ENCODE data around the gene ALPL.
A peak's percentile ranks its signal among the peaks of the same experiment; 100 is the strongest.

The ALPL gene

DNA sequence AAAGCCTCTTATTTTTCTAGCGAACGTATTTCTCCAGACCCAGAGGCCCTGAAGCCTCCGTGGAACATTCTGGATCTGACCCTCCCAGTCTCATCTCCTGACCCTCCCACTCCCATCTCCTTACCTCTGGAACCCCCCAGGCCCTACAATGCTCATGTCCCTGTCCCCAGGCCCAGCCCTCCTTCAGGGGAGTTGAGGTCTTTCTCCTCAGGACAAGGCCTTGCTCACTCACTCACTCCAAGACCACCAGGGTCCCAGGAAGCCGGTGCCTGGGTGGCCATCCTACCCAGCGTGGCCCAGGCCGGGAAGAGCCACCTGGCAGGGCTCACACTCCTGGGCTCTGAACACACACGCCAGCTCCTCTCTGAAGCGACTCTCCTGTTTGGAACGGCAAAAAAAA, 68.7 kb downstream of the ALPL start:
- no peak for TF ChIP-seq CTCF (IDR thresholded peaks at IDR 0.05; ENCODE audit: low read depth, low read length)
- no peak for DNase-seq (ENCODE audit: low read depth, low spot score)
- in situ Hi-C loops (cut with HindIII; ENCODE audit: low sequenced_read_pairs), result no loop called here
- no peak overlapping the region for H3K4me3 ChIP-seq (ENCODE audit: low read depth, low read length)

- no peak for TF ChIP-seq CTCF (IDR thresholded peaks at IDR 0.05; ENCODE audit: low read depth, low read length)
- in situ Hi-C loops (cut with HindIII; ENCODE audit: low sequenced_read_pairs), result no loop called here
- no peak overlapping the region for H3K4me3 ChIP-seq (ENCODE audit: low read depth, low read length)
- no peak for DNase-seq (ENCODE audit: low read depth, low spot score)
Observed at GRCh38 chr1:21579791-21580190, 70.6 kb downstream of the ALPL start.

DNA sequence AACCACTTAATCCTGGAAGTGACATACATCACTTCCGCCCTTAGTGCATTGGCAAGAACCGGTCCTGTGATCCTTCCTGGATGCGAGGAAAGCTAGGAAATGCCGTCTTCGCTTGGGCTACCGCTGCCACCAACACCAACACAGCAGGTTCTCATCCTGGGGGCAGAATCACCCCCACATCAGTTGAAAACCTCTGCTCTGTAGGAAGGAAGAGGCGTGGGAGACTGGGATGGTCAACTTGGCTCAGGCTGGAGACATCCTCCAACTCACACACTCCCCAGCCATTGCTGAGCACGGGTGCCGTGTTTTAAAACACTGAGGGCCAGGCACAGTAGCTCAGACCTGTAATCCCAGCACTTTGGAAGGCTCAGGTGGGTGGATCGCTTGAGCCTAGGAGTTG, 74.9 kb downstream of the ALPL start:
- no peak overlapping the region for H3K4me3 ChIP-seq (ENCODE audit: low read depth, low read length)
- no peak for TF ChIP-seq CTCF (IDR thresholded peaks at IDR 0.05; ENCODE audit: low read depth, low read length)
- no peak for DNase-seq (ENCODE audit: low read depth, low spot score)
- in situ Hi-C loops (cut with HindIII; ENCODE audit: low sequenced_read_pairs), result no loop called here

DNA sequence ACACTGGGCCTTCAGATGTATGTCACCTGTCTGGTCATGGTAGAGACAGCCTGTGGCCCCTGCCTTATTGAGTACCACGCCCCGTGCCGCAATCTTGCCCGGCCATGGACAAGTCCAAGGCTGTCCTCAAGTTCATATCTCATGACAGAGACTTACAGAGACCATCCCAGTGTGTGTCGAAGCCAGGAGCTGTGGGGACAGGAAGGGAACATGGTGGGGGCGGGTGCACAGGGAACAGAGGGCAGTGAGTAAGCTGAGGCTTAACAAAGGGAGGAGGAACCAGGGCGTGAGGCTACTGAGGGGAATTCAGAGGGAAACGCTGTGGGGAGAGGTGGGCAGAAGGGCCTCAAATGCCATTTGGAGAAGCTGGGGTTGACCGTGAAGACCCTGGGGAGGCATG, 75.8 kb downstream of the ALPL start:
- H3K4me3 ChIP-seq (ENCODE audit: low read depth, low read length), result no peak overlapping the region
- no peak for TF ChIP-seq CTCF (IDR thresholded peaks at IDR 0.05; ENCODE audit: low read depth, low read length)
- in situ Hi-C loops (cut with HindIII; ENCODE audit: low sequenced_read_pairs), result no loop called here
- DNase-seq (ENCODE audit: low read depth, low spot score), result no peak

- no peak for TF ChIP-seq CTCF (IDR thresholded peaks at IDR 0.05; ENCODE audit: low read depth, low read length)
- in situ Hi-C loops (cut with HindIII; ENCODE audit: low sequenced_read_pairs), result no loop called here
- peak; percentile 18 for DNase-seq (ENCODE audit: low read depth, low spot score)
- H3K4me3 ChIP-seq (ENCODE audit: low read depth, low read length), result no peak overlapping the region
Observed at GRCh38 chr1:21586222-21586621, 77.0 kb downstream of the ALPL start.

DNA sequence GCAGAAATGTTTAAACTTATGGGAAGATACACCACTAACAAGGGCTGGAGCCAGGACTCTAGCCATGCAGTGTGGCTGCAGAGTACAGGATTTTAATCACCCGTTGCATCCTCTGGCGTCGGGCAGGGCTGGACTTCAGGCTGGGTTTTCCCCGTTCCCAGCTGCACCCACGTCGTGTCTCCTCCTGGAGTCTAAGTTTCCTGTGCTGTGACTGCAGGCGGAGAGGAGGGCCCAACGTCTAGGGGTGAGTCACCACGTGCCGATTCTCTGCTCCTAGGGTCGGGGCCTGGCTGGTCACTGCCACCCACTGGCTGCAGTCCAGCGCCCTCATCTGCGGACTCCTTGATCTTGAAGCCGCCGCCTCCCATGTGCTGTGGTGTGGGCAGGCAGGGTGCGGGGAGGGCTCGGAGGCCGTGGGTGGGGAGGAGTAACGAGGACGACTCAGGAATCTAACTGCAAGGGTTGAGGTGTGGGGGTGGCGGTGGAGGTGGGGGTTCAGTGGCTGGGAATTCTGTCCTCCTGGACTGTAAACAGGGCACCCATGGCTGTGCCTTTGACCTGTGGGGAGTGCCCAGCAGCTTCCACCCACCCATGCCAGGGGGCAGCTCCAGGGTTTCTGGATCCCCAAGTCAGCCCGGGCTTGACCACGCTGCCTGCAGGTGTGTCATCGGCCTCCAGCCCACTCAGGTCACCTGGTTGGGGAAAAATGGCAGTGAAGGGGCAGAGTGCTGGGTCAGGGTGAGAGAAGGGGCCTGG, 77.8 kb downstream of the ALPL start:
- no peak overlapping the region for H3K4me3 ChIP-seq (ENCODE audit: low read depth, low read length)
- in situ Hi-C loops (cut with HindIII; ENCODE audit: low sequenced_read_pairs), result no loop called here
- DNase-seq (ENCODE audit: low read depth, low spot score), result peak; percentile 84
- TF ChIP-seq CTCF (IDR thresholded peaks at IDR 0.05; ENCODE audit: low read depth, low read length), result peak; percentile 4
